ENCODE data around the gene ALDH18A1. TPM values are rescaled to one million over a fixed set of nuclear protein-coding genes. Genes with fewer than 3 reads are reported as not detected.
"Not testable (repeated sequence)": the region's sequence is repeated elsewhere in the genome, so short reads cannot be mapped to it uniquely, and the experiment has no call there.

Gene ALDH18A1
- total and polyA plus RNA-seq, 2 donors: 17.5 to 82.7 TPM

DNA sequence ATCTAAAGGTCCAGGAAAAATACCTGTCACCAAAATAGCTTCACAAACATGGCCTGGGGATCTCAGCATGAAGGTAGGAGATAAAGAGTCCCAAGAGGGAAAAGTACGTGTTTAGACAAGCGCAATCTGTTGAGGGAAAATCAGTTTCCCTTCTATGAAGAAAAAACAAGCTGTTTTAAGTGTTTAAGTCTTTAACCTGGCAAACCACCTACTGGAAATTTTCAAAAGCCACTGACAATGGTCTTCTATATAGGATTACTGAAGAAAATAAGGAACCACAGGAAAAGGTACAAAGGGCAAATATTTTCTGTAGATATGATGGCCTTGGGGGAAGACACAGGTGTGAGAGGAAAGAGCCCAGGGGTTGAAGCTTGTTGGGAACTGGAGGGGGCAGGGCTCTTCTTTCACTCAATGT lies 21.2 kb downstream of the ALDH18A1 start:
- Histone ChIP-seq H3K4me3 (ENCODE audit: low read depth, low read length) (no peak overlapping the region), H3K4me1 (ENCODE audit: insufficient read depth) (no peaks in the 10 kb centered on the region), H3K36me3 (ENCODE audit: insufficient read depth) (peaks cover 2% of the 10 kb centered on the region), H3K27ac (ENCODE audit: low read depth) (no peak overlapping the region)
- 89% methylated on average over 2 of the region's 2 CpGs for WGBS
- DNase-seq (ENCODE audit: extremely low spot score): no peak

DNA sequence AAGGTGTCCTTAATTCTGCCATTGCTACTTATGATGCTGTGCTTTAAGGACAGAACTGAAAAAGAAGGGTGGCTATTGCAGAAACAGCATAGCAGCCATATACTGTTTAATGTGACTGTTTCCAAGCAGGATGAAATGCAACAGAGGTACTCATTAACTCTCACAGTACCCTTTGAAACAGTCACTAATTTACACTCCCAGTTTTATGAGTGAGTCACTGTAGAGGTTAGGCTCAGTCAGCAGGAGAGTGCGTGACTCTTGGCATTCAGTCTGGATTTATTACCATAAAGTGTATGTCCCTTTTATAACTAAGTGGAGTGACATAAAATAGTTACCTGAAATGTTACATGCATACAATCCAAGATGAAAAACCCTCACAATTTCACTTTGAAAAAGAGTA lies 27.7 kb downstream of the ALDH18A1 start:
- WGBS: 92% methylated on average over 1 of the region's 1 CpG
- Histone ChIP-seq H3K27ac (ENCODE audit: low read depth) (no peak overlapping the region), H3K36me3 (ENCODE audit: insufficient read depth) (peaks cover 2% of the 10 kb centered on the region)

DNA sequence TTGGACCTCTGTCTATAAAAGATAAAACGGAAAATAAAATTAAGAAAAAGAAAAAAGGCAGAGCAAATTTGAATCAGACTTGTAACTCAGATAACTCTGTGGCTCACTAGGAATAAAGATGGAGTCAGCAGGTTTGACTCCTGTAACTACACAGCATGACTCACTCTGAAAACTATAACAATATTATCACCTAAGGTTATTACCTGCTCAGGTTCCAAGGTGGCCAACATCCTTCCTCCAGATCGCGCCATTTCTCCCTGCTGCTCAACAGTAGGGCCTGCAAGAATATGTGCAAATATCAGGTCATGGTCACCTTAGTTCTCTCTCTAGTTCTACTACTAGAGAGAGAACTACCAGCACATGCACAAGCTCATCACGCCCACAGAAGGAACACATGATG lies 30.0 kb downstream of the ALDH18A1 start:
- Histone ChIP-seq H3K4me1 (ENCODE audit: insufficient read depth) (no peaks in the 10 kb centered on the region), H3K4me3 (ENCODE audit: low read depth, low read length) (no peak overlapping the region), H3K27ac (ENCODE audit: low read depth) (no peak overlapping the region), H3K36me3 (ENCODE audit: insufficient read depth) (peaks cover 2% of the 10 kb centered on the region)
- no peak for DNase-seq (ENCODE audit: extremely low spot score)
- 92% methylated on average over 4 of the region's 4 CpGs for WGBS

More for the DNA sequence above, 27.7 kb downstream of the ALDH18A1 start:
- no peak for DNase-seq (ENCODE audit: extremely low spot score)
- Histone ChIP-seq H3K4me3 (ENCODE audit: low read depth, low read length) (no peak overlapping the region), H3K4me1 (ENCODE audit: insufficient read depth) (no peaks in the 10 kb centered on the region)

DNA sequence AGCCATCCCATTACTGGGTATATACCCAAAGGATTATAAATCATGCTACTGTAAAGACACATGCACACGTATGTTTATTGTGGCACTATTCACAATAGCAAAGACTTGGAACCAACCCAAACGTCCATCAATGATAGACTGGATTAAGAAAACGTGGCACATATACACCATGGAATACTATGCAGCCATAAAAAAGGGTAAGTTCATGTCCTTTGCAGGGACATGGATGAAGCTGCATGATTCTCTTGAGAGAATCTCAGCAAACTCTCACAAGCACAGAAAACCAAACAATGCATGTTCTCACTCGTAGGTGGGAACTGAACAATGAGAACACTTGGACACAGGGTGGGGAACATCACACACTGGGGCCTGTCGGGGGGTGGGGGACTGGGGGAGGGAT lies 36.1 kb downstream of the ALDH18A1 start:
- not testable (repeated sequence) for H3K4me1 ChIP-seq (ENCODE audit: insufficient read depth); H3K27ac ChIP-seq (ENCODE audit: low read depth); H3K4me3 ChIP-seq (ENCODE audit: low read depth, low read length); H3K36me3 ChIP-seq (ENCODE audit: insufficient read depth); DNase-seq (ENCODE audit: extremely low spot score)
- WGBS: 91% methylated on average over 5 of the region's 5 CpGs

DNA sequence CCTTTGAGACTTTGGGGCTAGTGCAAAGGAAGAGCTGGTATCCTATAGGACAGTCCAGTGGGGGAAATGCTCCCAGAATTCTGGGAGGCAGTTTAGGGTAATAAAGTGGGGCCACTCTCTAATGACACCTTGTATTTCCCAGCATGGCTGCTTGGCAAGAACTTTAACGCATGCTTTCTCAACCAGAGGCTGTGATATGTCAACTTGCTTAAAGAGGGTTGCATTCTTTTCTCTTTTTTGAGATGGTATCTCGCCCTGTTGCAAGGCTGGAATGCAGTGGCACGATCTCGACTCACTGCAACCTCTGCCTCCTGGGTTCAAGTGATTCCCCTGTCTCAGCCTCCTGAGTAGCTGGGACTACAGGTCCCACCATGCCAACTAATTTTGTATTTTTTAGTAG lies 38.4 kb downstream of the ALDH18A1 start:
- Histone ChIP-seq H3K4me3 (ENCODE audit: low read depth, low read length) (no peak overlapping the region), H3K27ac (ENCODE audit: low read depth) (no peak overlapping the region), H3K36me3 (ENCODE audit: insufficient read depth) (peaks cover 5% of the 10 kb centered on the region), H3K4me1 (ENCODE audit: insufficient read depth) (no peaks in the 10 kb centered on the region)
- no peak for DNase-seq (ENCODE audit: extremely low spot score)
- 76% methylated on average over 4 of the region's 4 CpGs for WGBS

DNA sequence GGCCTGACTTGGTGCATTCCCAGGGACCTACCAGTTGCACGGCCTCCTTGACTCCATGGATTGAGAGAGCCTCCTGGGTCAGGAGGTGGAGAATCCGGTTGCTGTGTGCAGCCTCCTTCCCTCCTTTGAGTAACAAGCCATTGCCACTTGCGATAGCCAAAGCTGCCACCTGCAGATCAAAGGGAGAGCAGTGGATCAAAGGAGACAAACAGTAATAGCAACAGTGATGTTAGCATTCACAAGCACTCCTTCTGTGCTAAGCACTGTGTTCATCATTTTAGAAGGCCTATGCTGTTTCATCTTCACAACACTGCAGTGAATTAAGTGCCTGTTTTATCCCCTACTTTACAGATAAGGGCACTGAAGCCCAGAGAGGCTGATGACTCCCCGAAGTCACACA lies 40.1 kb downstream of the ALDH18A1 start:
- peaks cover 5% of the 10 kb centered on the region for H3K36me3 ChIP-seq (ENCODE audit: insufficient read depth)
- H3K27ac ChIP-seq (ENCODE audit: low read depth): no peak overlapping the region
- DNase-seq (ENCODE audit: extremely low spot score): no peak
- WGBS: 85% methylated on average over 4 of the region's 4 CpGs
- H3K4me1 ChIP-seq (ENCODE audit: insufficient read depth): no peaks in the 10 kb centered on the region
- H3K4me3 ChIP-seq (ENCODE audit: low read depth, low read length): no peak overlapping the region

DNA sequence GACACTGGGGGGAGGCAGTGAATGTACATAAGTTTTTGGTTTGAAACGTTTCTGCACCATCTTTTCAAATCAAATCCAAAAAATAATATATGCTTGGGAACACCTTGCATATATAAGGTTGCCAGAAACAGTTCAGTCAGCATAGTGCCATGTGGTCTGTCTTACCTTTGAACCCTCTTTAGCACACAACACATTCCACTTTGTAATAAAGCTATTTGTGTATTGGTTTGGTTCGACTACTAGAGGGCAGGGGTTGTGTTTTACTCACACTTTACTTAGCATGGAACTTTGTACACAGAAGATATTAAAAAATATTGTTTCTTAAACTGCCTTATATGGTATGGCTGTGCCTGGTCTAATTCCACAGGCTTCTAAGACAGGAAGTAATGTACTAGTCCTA lies 43.2 kb downstream of the ALDH18A1 start:
- H3K36me3 ChIP-seq (ENCODE audit: insufficient read depth): peaks cover 7% of the 10 kb centered on the region
- WGBS: 85% methylated on average over 2 of the region's 2 CpGs

DNA sequence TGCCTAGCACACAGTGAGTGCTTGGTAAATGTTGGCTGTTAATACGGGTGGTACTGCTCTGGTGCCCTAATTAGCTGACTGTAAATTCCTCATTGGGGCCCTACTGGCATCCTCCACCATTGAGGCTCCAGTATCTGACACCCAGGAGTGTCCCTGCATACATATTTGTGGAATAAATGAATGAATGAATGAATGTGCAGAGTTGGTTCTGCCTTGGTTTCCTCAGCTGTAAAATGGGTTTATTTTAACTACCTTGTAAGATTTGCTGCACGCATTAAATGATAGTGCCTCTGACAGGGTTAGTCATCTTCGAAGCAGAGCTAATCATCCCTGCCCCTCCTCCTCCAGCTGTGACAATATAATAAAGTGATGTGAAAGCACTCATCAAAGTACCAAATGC lies 45.8 kb downstream of the ALDH18A1 start:
- Histone ChIP-seq H3K4me3 (ENCODE audit: low read depth, low read length) (no peak overlapping the region), H3K27ac (ENCODE audit: low read depth) (no peak overlapping the region), H3K36me3 (ENCODE audit: insufficient read depth) (peaks cover 5% of the 10 kb centered on the region), H3K4me1 (ENCODE audit: insufficient read depth) (no peaks in the 10 kb centered on the region)
- WGBS: 91% methylated on average over 3 of the region's 3 CpGs
- no peak for DNase-seq (ENCODE audit: extremely low spot score)

More for the DNA sequence above, 43.2 kb downstream of the ALDH18A1 start:
- DNase-seq (ENCODE audit: extremely low spot score): no peak
- no peaks in the 10 kb centered on the region for H3K4me1 ChIP-seq (ENCODE audit: insufficient read depth)
- H3K4me3 ChIP-seq (ENCODE audit: low read depth, low read length): no peak overlapping the region
- H3K27ac ChIP-seq (ENCODE audit: low read depth): no peak overlapping the region

DNA sequence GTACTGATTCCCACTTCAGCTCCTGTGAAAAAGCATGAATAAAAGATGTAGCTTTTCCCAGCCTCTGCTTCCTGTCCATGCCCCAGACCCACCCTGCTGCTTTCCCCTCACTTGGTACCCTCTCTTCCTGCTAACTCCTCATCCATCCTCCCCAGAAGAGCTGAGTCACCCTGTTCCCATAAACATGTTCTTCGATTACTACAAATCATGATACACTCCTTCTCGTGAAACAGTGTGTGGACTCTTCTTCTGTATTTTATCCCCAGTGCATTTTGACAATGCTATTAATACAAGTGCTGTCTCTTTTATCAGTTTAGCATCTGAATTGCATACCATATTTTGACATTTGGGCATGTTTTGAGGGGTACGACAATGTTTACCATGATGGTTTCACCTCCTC lies 49.6 kb downstream of the ALDH18A1 start:
- no peaks in the 10 kb centered on the region for H3K4me1 ChIP-seq (ENCODE audit: insufficient read depth)
- no peak overlapping the region for H3K27ac ChIP-seq (ENCODE audit: low read depth)
- H3K36me3 ChIP-seq (ENCODE audit: insufficient read depth): peaks cover 1% of the 10 kb centered on the region
- DNase-seq (ENCODE audit: extremely low spot score): no peak
- 50% methylated on average over 3 of the region's 3 CpGs for WGBS
- no peak overlapping the region for H3K4me3 ChIP-seq (ENCODE audit: low read depth, low read length)

DNA sequence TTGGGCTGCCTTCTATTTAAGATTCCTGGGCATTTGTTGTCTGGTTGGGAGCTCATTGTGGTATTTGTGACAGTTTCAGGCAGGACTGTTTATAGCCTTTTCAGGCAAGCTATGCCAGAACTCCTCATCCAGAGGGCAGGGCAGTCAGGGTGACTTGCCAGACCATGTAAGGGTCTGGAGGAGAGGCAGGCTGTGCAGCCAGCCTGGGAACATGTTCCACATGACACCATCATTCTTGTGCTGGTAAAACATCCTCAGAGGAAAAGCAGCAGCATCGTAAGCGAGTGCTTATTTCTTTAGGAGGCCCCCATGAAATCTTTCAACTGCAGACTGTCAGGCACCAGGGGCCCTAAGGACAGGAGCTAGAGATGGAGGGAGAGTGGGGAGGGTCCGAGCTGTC lies 51.3 kb downstream of the ALDH18A1 start:
- Histone ChIP-seq H3K4me1 (ENCODE audit: insufficient read depth) (no peaks in the 10 kb centered on the region), H3K36me3 (ENCODE audit: insufficient read depth) (peaks cover under 1% of the 10 kb centered on the region), H3K27ac (ENCODE audit: low read depth) (peak overlapping the region; percentile 11), H3K4me3 (ENCODE audit: low read depth, low read length) (no peak overlapping the region)
- WGBS: 39% methylated on average over 3 of the region's 3 CpGs
- DNase-seq (ENCODE audit: extremely low spot score): no peak

DNA sequence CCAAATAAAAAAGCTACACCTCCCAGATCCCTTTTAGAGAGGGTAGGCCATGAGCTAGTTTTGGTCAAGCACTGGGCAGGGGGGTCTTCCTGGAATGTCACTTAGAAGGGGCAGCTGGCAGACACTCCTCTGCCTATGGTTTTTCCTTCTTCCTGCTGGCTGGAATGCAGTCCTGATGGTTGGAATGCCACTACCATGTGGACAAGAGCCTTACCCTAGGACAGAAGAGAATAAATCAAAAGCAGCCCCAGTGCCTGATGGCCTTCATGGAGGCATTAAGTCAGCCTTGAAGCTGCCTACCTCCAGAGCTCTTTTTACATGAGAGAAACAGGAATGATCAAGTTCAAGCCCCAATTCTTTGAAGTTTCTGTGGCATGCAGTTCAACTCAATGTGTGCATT lies 51.9 kb downstream of the ALDH18A1 start:
- Histone ChIP-seq H3K4me3 (ENCODE audit: low read depth, low read length) (no peak overlapping the region), H3K27ac (ENCODE audit: low read depth) (no peak overlapping the region), H3K36me3 (ENCODE audit: insufficient read depth) (no peaks in the 10 kb centered on the region), H3K4me1 (ENCODE audit: insufficient read depth) (no peaks in the 10 kb centered on the region)
- no peak for DNase-seq (ENCODE audit: extremely low spot score)

DNA sequence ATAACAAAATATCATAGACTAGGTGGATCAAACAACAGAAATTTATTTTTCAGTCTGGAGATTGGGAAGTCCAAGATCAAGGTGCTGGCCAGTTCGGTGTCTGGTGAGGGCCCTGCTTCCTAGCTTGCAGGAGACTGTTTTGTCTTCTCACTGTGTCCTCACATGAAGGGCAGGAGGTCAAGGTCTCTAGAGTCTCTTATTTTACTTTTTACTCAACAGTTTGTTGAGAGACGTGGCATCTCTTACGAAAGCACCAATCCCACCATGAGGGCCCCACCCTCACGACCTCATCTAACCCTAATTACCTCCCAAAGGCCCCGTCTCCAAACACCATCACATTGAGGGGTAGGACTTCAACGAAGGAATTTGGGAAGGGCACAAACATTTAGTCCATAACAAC lies 54.1 kb downstream of the ALDH18A1 start:
- Histone ChIP-seq H3K4me3 (ENCODE audit: low read depth, low read length) (no peak overlapping the region), H3K27ac (ENCODE audit: low read depth) (no peak overlapping the region), H3K36me3 (ENCODE audit: insufficient read depth) (no peaks in the 10 kb centered on the region), H3K4me1 (ENCODE audit: insufficient read depth) (no peaks in the 10 kb centered on the region)
- 73% methylated on average over 6 of the region's 6 CpGs for WGBS
- DNase-seq (ENCODE audit: extremely low spot score): no peak

DNA sequence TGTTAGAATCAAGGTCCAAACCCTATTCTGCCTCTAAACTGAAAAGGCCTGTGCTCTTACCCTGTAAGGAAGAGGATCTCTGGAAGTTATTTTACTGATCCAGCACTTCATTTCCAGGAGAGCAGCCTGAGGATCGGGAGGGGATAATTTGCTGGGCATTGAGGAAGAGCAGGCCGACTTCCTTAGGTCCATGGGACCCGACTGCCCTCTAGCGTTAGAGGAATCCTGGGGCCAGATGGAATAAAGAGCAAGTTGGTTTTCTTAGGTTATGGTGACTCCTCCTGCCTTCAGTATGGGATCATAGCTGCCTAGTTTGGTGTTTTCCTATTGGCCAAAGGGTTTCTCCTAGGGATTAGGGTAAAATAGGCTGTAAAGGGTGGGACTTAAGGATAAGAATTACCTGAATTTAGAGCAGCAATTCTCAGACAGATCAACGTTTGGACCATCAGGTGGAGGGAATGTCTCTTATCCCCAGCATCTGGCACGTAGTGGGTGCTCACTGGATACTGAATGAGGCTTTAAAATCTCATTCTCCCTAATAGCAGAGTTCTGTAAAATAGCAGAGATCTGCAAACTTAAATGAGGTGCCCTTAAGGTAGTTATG lies 55.3 kb downstream of the ALDH18A1 start:
- 17% methylated on average over 6 of the region's 6 CpGs for WGBS
- Histone ChIP-seq H3K36me3 (ENCODE audit: insufficient read depth) (no peaks in the 10 kb centered on the region), H3K27ac (ENCODE audit: low read depth) (no peak overlapping the region), H3K4me1 (ENCODE audit: insufficient read depth) (no peaks in the 10 kb centered on the region), H3K4me3 (ENCODE audit: low read depth, low read length) (no peak overlapping the region)
- peak; percentile 80 for DNase-seq (ENCODE audit: extremely low spot score)

DNA sequence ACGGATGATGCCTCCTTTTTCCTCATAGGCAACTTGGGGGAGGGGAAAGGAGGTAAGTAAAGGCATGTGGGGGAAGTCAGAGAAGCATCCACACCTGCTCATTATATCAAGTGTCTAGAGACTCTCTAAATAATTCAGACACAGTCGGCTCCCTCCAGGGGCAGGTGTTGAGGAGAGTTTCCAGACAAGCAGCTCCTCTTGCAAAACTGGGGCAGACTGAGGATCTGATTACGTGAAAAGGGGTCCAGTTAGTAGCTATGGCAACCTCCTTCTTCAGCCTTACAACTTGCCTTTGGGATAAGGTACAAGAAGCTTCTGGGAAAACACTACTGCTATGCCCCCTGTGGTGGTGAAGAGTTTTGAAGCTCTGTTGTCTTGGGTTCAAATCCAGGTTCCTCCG lies 56.4 kb downstream of the ALDH18A1 start:
- Histone ChIP-seq H3K4me1 (ENCODE audit: insufficient read depth) (no peaks in the 10 kb centered on the region), H3K36me3 (ENCODE audit: insufficient read depth) (no peaks in the 10 kb centered on the region), H3K4me3 (ENCODE audit: low read depth, low read length) (no peak overlapping the region), H3K27ac (ENCODE audit: low read depth) (no peak overlapping the region)
- WGBS: 76% methylated on average over 4 of the region's 4 CpGs
- DNase-seq (ENCODE audit: extremely low spot score): no peak

DNA sequence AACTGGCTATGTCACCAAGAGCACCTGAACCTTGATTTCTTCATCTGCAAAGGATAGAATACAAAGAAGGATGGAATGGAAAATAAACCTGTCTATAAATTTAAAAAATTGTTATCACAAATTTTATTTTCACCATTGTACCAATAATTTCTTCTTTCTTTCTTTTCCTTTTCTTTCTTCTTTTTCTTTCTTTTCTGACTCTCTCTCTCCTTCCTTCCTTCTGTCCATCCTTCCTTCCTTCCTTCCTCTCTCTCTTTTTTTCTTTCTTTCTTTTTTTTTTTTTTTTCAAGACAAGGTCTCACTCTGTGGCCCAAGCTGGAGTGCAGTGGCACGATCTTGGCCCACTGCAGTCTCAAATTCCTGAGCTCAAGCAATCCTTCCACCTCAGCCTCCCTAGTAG lies 58.7 kb downstream of the ALDH18A1 start:
- WGBS: 89% methylated on average over 1 of the region's 1 CpG

More for the DNA sequence above, 58.7 kb downstream of the ALDH18A1 start:
- no peak for DNase-seq (ENCODE audit: extremely low spot score)
- Histone ChIP-seq H3K36me3 (ENCODE audit: insufficient read depth) (no peaks in the 10 kb centered on the region), H3K27ac (ENCODE audit: low read depth) (no peak overlapping the region), H3K4me3 (ENCODE audit: low read depth, low read length) (no peak overlapping the region), H3K4me1 (ENCODE audit: insufficient read depth) (no peaks in the 10 kb centered on the region)
